GM21737 (cell line): ENCODE results near the gene FHIT.
"Not testable (repeated sequence)": the region's sequence is repeated elsewhere in the genome, so short reads cannot be mapped to it uniquely, and the experiment has no call there.

Experiments
- ATAC-seq: cut with Tn5 transposase; IDR thresholded peaks from one replicate; pipeline ENCODE4 v1.9.1; 2021; ENCODE audit warnings: mild to moderate bottlenecking, moderate library complexity; ENCODE audit not compliant: unreplicated experiment

The FHIT gene

DNA sequence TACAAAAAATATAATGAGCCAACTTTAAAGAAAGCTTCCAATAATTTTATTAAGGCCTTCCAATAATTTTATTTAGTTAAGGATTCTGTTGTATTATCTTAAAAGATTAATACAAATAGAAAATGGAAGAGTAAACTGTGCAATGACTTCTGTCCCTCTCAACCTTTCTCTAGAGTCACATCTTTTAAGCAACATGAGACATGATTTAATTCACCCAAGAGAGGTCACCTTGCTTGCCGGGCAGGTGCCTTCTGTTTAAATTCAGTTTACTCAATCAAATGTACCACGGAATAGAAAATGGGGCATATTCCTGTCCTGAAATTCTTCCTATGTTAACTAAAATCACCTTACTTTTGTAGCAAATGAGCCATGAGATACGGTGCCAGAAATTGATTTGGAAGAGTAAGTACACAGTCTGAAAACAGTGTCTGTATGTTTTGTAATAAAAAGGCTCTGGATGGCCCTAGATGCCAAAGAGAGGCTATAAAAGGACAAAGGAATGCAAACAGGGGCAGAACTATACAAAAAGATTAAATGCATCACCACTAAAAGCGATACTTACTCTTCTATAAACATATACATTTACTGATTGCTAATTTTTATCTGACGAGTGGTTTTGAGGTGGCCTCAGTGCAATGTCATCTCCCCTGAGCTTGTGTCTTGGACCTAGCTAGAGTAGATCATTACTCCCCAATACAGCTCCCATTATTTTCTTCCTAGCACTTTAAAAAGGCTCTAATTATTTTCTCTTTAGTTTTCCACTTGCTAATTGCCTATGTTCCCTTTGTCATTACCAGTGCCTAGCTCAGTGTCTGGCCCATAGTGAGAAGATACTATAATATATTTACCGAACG lies 134.0 kb downstream of the FHIT start:
- no peak for ATAC-seq

DNA sequence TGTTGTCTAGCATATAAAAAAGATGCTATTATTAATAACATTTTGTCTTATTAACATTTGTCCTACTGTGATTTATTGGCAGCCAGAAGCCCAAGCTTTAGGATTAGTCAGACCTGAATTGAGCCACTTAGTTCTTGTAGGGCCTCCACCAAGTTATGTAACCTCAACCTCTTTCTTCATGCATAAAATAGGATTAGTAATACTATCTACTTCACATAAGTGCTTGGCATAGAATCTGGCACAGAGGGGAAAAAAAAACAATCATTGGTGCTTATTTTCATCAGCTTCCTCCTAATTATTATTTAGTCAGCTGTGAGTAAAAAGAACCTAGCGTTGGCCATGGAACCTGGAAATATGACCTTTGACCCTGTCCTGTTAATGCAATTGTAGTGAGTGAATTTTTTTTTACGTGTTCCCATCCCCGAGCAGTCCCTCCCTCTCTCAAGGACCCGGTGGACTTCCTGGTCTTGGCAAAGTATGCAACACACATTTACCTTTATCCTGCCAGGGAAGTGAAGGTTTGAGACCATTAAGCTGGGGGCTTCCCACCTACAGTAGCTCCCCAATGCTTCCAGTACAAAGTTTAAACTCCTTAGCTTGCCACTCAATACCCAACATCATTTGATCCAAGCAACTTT lies 136.8 kb downstream of the FHIT start:
- ATAC-seq, result no peak

- ATAC-seq, result no peak
These were observed 139.4 kb downstream of the FHIT start for GRCh38 chr3:61111825-61112224.

DNA sequence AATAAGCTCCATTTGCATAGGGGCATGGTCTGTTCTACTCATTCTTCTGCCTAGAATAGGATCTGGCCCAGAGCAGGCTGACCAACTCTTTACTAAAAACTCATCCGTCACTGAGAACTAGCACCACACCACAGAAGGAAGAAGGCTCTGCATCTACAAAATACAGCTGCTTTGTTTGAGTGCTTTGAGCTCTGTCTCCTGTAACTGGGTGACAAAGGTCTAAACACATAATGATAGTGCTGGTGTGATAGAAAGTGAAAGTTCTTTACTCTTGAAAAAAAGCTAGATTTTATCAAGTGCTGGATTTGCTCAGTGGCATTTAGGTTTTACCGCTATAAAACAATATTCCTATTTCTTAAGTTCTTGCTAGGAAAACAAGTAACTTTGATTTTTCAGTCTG lies 140.7 kb downstream of the FHIT start:
- peak; percentile 57 for ATAC-seq

DNA sequence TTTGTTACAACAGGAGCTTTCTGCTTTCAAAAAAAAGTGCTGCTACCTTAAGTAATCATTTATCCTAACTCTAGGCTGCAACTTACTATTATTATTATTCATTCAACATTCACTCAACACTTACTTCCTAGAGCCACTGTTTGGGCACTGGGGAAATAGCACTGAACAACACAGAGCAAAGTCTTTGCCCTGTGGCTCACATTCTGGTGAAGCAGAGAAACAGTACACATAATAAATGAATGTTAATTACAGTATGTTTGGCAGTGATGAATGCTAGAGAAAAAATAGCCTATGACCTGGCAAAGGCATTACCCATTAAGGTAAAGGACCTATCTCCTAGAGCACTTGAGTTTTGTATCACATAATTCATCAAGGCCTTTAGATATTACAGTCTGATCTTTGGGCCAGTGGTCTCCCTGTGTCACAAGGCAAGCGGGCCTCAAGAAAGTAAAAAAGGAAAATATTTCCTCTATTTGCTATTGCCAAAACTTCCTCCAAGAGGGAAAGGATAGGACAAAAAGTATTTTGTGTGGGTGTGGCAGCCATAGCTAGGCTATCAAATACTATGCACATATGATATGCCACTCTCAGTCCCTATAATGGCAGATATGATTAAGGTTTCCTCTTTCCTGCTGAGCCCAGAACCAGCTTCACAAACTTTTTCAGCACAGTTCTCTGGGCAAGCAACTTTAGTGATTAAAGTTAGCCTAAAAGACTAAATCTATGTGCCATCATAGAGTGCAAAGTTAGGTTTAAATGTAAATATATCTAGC lies 142.8 kb downstream of the FHIT start:
- ATAC-seq, result no peak

DNA sequence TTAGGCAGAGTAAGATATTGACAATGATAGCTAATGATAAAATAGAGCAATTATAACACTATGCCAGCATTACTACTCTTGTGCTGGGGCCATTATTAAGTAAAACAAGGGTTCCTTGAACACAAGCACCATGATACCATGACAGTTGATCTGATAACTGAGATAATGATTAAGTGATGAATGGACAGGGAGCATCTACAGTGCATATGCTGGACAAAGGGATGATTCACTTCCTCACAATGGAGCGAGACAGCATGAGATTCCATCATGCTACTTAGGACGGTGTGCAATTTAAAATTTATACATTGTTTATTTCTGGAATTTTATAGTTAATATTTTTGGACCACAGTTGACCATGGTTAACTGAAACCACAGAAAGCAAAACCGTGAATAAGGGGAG lies 156.6 kb downstream of the FHIT start:
- no peak for ATAC-seq

- ATAC-seq, result no peak
These were observed 157.9 kb downstream of the FHIT start for GRCh38 chr3:61093364-61093763.

- ATAC-seq, result no peak
These were observed 158.4 kb downstream of the FHIT start for GRCh38 chr3:61092870-61093269.

- ATAC-seq, result no peak
These were observed 160.7 kb downstream of the FHIT start for GRCh38 chr3:61090389-61091169.

DNA sequence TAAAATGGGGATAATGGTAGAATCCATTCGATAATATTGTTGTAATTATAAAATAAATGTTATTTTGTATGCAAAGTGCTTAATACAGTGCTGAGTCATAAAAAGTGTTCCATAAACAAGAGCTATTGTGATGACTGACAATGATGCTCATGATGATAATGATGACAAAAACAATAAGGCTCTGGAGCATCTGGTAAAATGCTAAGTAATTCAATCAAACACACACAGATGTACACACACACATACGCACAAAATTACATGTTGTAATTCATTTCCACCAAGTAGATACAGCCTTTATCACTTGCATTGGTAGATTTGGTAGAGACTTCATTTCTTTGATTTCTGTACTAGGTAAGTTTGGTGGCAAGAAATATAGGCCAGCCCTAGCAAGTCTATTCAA lies 163.8 kb downstream of the FHIT start:
- ATAC-seq, result no peak

GRCh38 chr3:61081554-61081953 lies 169.7 kb downstream of the FHIT start:
- ATAC-seq, result no peak

- ATAC-seq, result no peak
These were observed 170.4 kb downstream of the FHIT start for GRCh38 chr3:61080737-61081445.

GRCh38 chr3:61078048-61078752 lies 173.1 kb downstream of the FHIT start:
- ATAC-seq, result no peak

GRCh38 chr3:61077551-61077950 lies 173.7 kb downstream of the FHIT start:
- ATAC-seq, result no peak

DNA sequence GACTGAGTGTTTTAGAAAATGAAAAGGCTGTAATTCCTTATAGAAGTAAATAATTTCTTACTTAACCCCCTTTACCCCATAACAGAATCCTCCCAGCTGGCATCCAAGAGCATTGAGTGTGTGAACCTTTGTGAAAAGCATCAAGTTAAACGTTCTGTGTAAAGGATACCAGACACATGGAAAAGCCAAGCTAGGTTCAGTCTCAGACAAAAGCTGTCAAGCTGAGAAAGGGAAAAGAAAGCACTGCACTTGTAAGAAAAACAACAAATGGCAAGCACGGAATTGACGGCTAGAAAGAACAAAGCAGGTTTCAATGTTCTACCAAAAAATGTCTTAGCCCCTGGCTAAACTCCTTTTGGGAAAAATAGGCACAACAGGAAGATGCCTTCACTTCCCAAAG lies 176.5 kb downstream of the FHIT start:
- ATAC-seq, result no peak

GRCh38 chr3:61073566-61074165 lies 177.6 kb downstream of the FHIT start:
- ATAC-seq, result no peak

DNA sequence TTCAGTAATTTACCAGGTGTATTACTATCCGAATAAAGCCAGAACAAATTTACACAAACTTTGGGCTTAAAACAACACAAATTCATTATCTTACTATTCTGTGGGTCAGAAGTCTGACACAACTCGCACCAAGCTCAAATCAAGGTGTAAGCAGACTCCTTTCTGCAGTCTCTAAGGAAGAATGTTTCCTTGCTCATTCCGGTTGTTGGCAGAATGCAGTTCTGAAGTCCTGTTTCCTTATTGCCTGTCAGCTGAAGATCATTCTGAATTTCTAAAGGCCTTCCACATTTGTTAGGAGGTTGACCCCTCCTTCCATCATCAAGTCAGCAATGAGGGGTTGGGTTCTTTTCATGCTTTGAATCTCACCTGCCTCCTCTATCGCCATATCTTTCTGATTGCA lies 183.2 kb downstream of the FHIT start:
- ATAC-seq, result no peak

DNA sequence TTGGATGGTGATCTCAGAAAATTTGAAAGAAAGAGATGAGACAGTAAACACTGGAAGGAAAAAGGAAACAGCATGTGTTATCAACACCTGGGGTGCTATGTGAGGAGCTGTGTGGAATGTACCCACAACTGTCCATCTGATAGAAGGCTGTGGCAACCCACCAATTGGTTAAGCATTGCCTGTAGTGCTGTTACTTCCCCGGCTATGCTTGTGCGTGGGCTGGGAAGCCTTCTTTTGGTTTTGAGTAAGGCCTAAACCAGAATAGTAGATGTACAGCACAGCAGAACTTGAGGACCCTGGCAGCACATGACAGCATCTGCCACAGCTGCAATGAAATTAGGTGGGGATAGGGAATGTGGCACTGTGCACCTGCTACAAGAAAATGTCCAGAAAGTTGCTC lies 184.5 kb downstream of the FHIT start:
- ATAC-seq, result no peak

DNA sequence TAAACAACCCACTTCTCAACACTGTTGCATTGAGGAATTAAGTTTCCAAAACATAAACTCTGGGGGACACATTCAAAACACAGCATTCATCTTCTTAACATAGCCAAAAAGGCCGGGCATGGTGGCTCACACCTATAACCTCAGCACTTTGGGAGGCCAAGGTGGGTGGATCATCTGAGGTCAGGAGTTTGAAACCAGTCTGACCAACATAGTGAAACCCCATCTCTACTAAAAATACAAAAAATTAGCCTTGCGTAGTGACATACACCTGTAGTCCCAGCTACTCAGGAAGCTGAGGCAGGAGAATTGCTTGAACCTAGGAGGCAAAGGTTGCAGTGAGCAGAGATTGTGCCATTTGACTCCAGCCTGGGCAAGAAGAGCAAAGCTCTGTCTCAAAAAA lies 185.0 kb downstream of the FHIT start:
- not testable (repeated sequence) for ATAC-seq
